H1 (cell line): ENCODE measurements around the gene JPH2. TPM values are rescaled to one million over a fixed set of nuclear protein-coding genes. Genes with fewer than 3 reads are reported as not detected.

Source experiments
- CTCF ChIA-PET: fragments of 300-600 bp; sonication (Branson Sonifier 250); formaldehyde crosslinking; loops from one replicate; lab custom pipeline; 2021; ENCODE audit not compliant: partially characterized antibody; lab: Charles Lee
- POLR2A ChIA-PET: fragments of 300-600 bp; sonication (Branson Sonifier 250); formaldehyde crosslinking; loops from one replicate; lab custom pipeline; 2021; ENCODE audit warnings: inconsistent platforms; ENCODE audit not compliant: partially characterized antibody; lab: Charles Lee
- DNase-seq, 2 experiments: peaks; one replicate each; pipeline versions ENCODE4 v3.0.0 to v3.0.0-alpha.2; 2010 to 2022; ENCODE audit warnings: low spot score in 2 of 2, low read depth in 1 of 2, mixed read lengths in 1 of 2
- FAIRE-seq: peaks from 2 replicates; lab custom pipeline; 2011; peaks lifted over from hg19 to GRCh38; lab: Jason Lieb, UNC
- H2AFZ ChIP-seq: 2 replicates; pipeline ENCODE4 v1.8.1; 2012; ENCODE audit warnings: low read length, inconsistent platforms
- H2AK5ac ChIP-seq: 2 replicates; pipeline ENCODE4 v1.6.1; 2013; ENCODE audit warnings: low read depth, low read length
- H2BK120ac ChIP-seq: replicated peaks from 2 replicates; pipeline ENCODE3; 2013; ENCODE audit warnings: low read depth, low read length, inconsistent platforms
- H2BK12ac ChIP-seq: 2 replicates; pipeline ENCODE4 v1.6.1; 2013; ENCODE audit warnings: low read depth, low read length
- H2BK15ac ChIP-seq: 2 replicates; pipeline ENCODE4 v1.6.1; 2013; ENCODE audit warnings: low read length
- H2BK20ac ChIP-seq: 2 replicates; pipeline ENCODE4 v1.6.1; 2013; ENCODE audit warnings: low read length
- H2BK5ac ChIP-seq: 2 replicates; pipeline ENCODE4 v1.6.1; 2013; ENCODE audit warnings: low read depth, low read length
- H3K14ac ChIP-seq: 2 replicates; pipeline ENCODE4 v1.6.1; 2013; ENCODE audit warnings: inconsistent platforms; ENCODE audit not compliant: insufficient read length
- H3K18ac ChIP-seq: 2 replicates; pipeline ENCODE4 v1.6.1; 2013; ENCODE audit warnings: low read length; ENCODE audit errors: extremely low read depth
- H3K23ac ChIP-seq: 2 replicates; pipeline ENCODE4 v1.6.1; 2013; ENCODE audit warnings: inconsistent platforms; ENCODE audit not compliant: insufficient read length
- H3K23me2 ChIP-seq: 2 replicates; pipeline ENCODE4 v1.6.1; 2013; ENCODE audit warnings: low read depth, low read length
- H3K27ac ChIP-seq: 2 replicates; pipeline ENCODE4 v1.6.1; 2011; ENCODE audit warnings: low read depth, low read length, inconsistent platforms
- H3K27me3 ChIP-seq, 4 experiments: replicated peaks in 1 of 4; 1 replicate in 1 of 4; 2 replicates in 3 of 4; pipeline versions ENCODE4 v1.6.1 to v1.8.1; 2011 to 2013; ENCODE audit warnings: low read length in 3 of 4, mild to moderate bottlenecking in 3 of 4, inconsistent platforms in 2 of 4, mixed read lengths in 2 of 4, moderate library complexity in 1 of 4; ENCODE audit not compliant: control insufficient read depth in 3 of 4, insufficient read depth in 3 of 4; ENCODE audit errors: extremely low read depth in 1 of 4
- H3K36me3 ChIP-seq, 4 experiments: 2 replicates each; pipeline versions ENCODE4 v1.6.1 to v1.8.1; 2011 to 2013; ENCODE audit warnings: mild to moderate bottlenecking in 4 of 4, low read length in 3 of 4, moderate library complexity in 2 of 4, control low read depth in 1 of 4, inconsistent platforms in 1 of 4; ENCODE audit not compliant: insufficient read depth in 4 of 4, control insufficient read depth in 2 of 4
- H3K4ac ChIP-seq: replicated peaks from 2 replicates; pipeline ENCODE3; 2013; ENCODE audit warnings: low read length, low read depth, mixed read lengths, inconsistent platforms; ENCODE audit not compliant: insufficient read length
- H3K4me1 ChIP-seq, 4 experiments: replicated peaks in 1 of 4; 1 replicate in 1 of 4; 2 replicates in 3 of 4; pipeline versions ENCODE4 v1.6.1 to v1.8.1; 2011 to 2013; ENCODE audit warnings: low read length in 3 of 4, inconsistent platforms in 2 of 4, mixed read lengths in 1 of 4; ENCODE audit not compliant: insufficient read depth in 4 of 4, control insufficient read depth in 3 of 4
- H3K4me2 ChIP-seq, 2 experiments: 2 replicates each; pipeline versions ENCODE4 v1.6.1 to v1.8.1; 2011 to 2013; ENCODE audit warnings: low read depth in 2 of 2, low read length in 2 of 2, control low read depth in 1 of 2, inconsistent platforms in 1 of 2, mild to moderate bottlenecking in 1 of 2; ENCODE audit not compliant: insufficient read depth in 1 of 2
- H3K4me3 ChIP-seq, 4 experiments: fragments of 200-600, 300-600 bp in 1 of 4; sonication (generic), shearing (Covaris generic), sonication (Bioruptor Twin) in 1 of 4; 2 replicates each; pipeline versions ENCODE4 v1.5.1 to v1.8.1; 2011 to 2016; ENCODE audit warnings: low read length in 4 of 4, low read depth in 3 of 4, control low read depth in 2 of 4, inconsistent platforms in 2 of 4, mild to moderate bottlenecking in 2 of 4, mixed read lengths in 1 of 4, moderate library complexity in 1 of 4; ENCODE audit not compliant: insufficient read depth in 2 of 4; ENCODE audit errors: extremely low read depth in 1 of 4
- H3K56ac ChIP-seq: replicated peaks from 2 replicates; pipeline ENCODE3; 2013; ENCODE audit warnings: low read depth, mild to moderate bottlenecking, mixed read lengths, low read length, inconsistent platforms; ENCODE audit not compliant: insufficient read length
- H3K79me1 ChIP-seq: 2 replicates; pipeline ENCODE4 v1.6.1; 2013; ENCODE audit warnings: low read depth, low read length, control low read depth
- H3K79me2 ChIP-seq, 2 experiments: 2 replicates each; pipeline versions ENCODE4 v1.6.1 to v1.8.1; 2012 to 2013; ENCODE audit warnings: low read length in 2 of 2, mild to moderate bottlenecking in 2 of 2, inconsistent platforms in 1 of 2; ENCODE audit not compliant: insufficient read depth in 2 of 2, control insufficient read depth in 1 of 2
- H3K9ac ChIP-seq, 4 experiments: replicated peaks in 1 of 4; 1 replicate in 1 of 4; 2 replicates in 3 of 4; pipeline versions ENCODE4 v1.6.1 to v1.8.1; 2011 to 2013; ENCODE audit warnings: low read depth in 3 of 4, low read length in 3 of 4, control low read depth in 2 of 4, mild to moderate bottlenecking in 2 of 4, moderate library complexity in 2 of 4, inconsistent platforms in 1 of 4; ENCODE audit errors: extremely low read depth in 1 of 4
- H3K9me3 ChIP-seq, 2 experiments: 2 replicates each; pipeline versions ENCODE4 v1.6.1 to v1.8.1; 2012 to 2013; ENCODE audit warnings: mild to moderate bottlenecking in 2 of 2, moderate library complexity in 2 of 2, control low read depth in 1 of 2, inconsistent platforms in 1 of 2, low read depth in 1 of 2, low read length in 1 of 2, mixed read lengths in 1 of 2; ENCODE audit not compliant: insufficient read depth in 2 of 2
- H4K20me1 ChIP-seq, 2 experiments: replicated peaks in 1 of 2; 2 replicates each; pipeline versions ENCODE3 to v1.8.1; 2011 to 2013; ENCODE audit warnings: inconsistent platforms in 2 of 2, low read length in 2 of 2, mild to moderate bottlenecking in 1 of 2; ENCODE audit not compliant: insufficient read depth in 2 of 2, control insufficient read depth in 1 of 2
- H4K5ac ChIP-seq: 2 replicates; pipeline ENCODE4 v1.6.1; 2013; ENCODE audit warnings: low read length, low read depth, mixed read lengths, inconsistent platforms; ENCODE audit not compliant: insufficient read length
- H4K8ac ChIP-seq: 2 replicates; pipeline ENCODE4 v1.8.0; 2013; ENCODE audit warnings: mild to moderate bottlenecking, moderate library complexity, low read length, inconsistent platforms; ENCODE audit not compliant: insufficient read depth; ENCODE audit errors: extremely low read depth
- H4K91ac ChIP-seq: replicated peaks from 2 replicates; pipeline ENCODE3; 2013; ENCODE audit warnings: low read length, mixed read lengths, inconsistent platforms; ENCODE audit not compliant: insufficient read length
- CBX5 ChIP-seq: fragments of 300-800, 300-1000 bp; sonication (generic); IDR thresholded peaks from 2 replicates; pipeline ENCODE4 v1.7.1; 2016; ENCODE audit warnings: antibody characterized with exemption, low read length, low read depth
- FOSL1 ChIP-seq: IDR thresholded peaks from 2 replicates; pipeline ENCODE4 v1.6.1; 2011; ENCODE audit warnings: mild to moderate bottlenecking, low read depth, low read length, moderate library complexity; ENCODE audit not compliant: insufficient read depth
- HDAC6 ChIP-seq: IDR thresholded peaks from one replicate; pipeline ENCODE4 v1.7.1; 2012; ENCODE audit warnings: low read depth, mild to moderate bottlenecking, inconsistent platforms, low read length, moderate library complexity
- RNF2 ChIP-seq: fragments of 200-900, 300-1000 bp; sonication (generic); IDR thresholded peaks from 2 replicates; pipeline ENCODE4 v1.7.1; 2016; ENCODE audit warnings: borderline replicate concordance, low read depth, mild to moderate bottlenecking, antibody characterized with exemption, low read length; ENCODE audit not compliant: poor library complexity, severe bottlenecking; ENCODE audit errors: missing control alignments
- SIN3A ChIP-seq, 2 experiments: IDR thresholded peaks in 1 of 2; conservative IDR thresholded peaks in 1 of 2; 2 replicates each; pipeline ENCODE4 v1.6.1; 2011 to 2012; ENCODE audit warnings: low read length in 2 of 2, improper control_type of control experiment in 1 of 2, low read depth in 1 of 2, mild to moderate bottlenecking in 1 of 2
- SRF ChIP-seq: IDR thresholded peaks from 2 replicates; pipeline ENCODE4 v1.6.1; 2011; ENCODE audit warnings: mild to moderate bottlenecking, low read depth, low read length, moderate library complexity
- WGBS, 2 experiments: shearing (Covaris generic) in 1 of 2; methylation state at CpG; one replicate each; pipeline versions ENCODE4 v1.1.6 to v1.1.7; 2013 to 2015; ENCODE audit warnings: low lambda C conversion rate in 2 of 2, mixed read lengths in 2 of 2, inconsistent platforms in 1 of 2, low coverage in 1 of 2, missing lambda C conversion rate in 1 of 2; ENCODE audit not compliant: insufficient replicate concordance in 2 of 2, insufficient coverage in 1 of 2, insufficient read length in 1 of 2; ENCODE audit errors: extremely low coverage in 1 of 2, missing lambda C conversion rate in 1 of 2; 5-methylcytosine and 5-hydroxymethylcytosine counted together
- polyA plus RNA-seq, 7 experiments: library from polyadenylated mRNA; depleted of rRNA in 3 of 7; stranded (reverse) in 5 of 7; unstranded in 2 of 7; fragments of >200 nt in 5 of 7; fragments of 200-250 nt in 2 of 7; gene quantifications; 1 replicate in 5 of 7; 2 replicates in 1 of 7; 4 replicates in 1 of 7; pipeline versions ENCODE4 v1.2.1 to v1.2.3, GENCODE V29; 2011 to 2013; ENCODE audit warnings: missing spikeins in 2 of 7, mixed read lengths in 2 of 7
- total RNA-seq: library from RNA; stranded (reverse); fragmentation: NEBNext Ultra II Directional; extraction: Animal tissue kit (Norgen Biotek cat#: 25700); gene quantifications from 2 replicates; pipeline ENCODE4 v1.2.1, GENCODE V29; 2021

Gene JPH2
- total and polyA plus RNA-seq, 2 of the 8 experiments (the other 6 are each of a cell fraction or from before 2014, with no cell fraction given), result 0.59 to 1.3 TPM

- Histone ChIP-seq H3K18ac (no peak overlapping the region), H4K91ac (no peak overlapping the region), H3K23me2 (peaks cover 4% of the 10 kb centered on the region; the same call in 1 of the 2 replicates), H3K9me3 (no peaks in the 10 kb centered on the region), H4K20me1 (peaks cover 0 to 4% of the 10 kb centered on the region in 2 experiments)
- TF ChIP-seq RNF2, result no peak
- no peak for TF ChIP-seq HDAC6
- no peak for TF ChIP-seq CBX5
- no peak for TF ChIP-seq FOSL1
- peak; percentile 75; the same call in 1 of the 2 replicates for TF ChIP-seq SRF
- no peak for TF ChIP-seq SIN3A (conservative IDR thresholded peaks at IDR 0.05 in 1 of 2, IDR thresholded peaks at IDR 0.05 in 1 of 2; ENCODE audit: low read depth in 1 of 2, low read length in 2 of 2)
- TF ChIP-seq, all 59 proteins: peak for 1
- H2BK15ac ChIP-seq, result no peak overlapping the region
- no peaks in the 10 kb centered on the region for H3K27me3 ChIP-seq
- CTCF ChIA-PET, result interaction anchor here (1.0 to 17.7 kb wide), 3 partner anchors 9 to 66 kb away, joined by 3 to 512 read pairs (median 13); no protein-coding TSS in a partner anchor
- 76% methylated on average over 9 of the region's 9 CpGs; no CpG with 5 or more reads in 1 of the 2 experiments for WGBS, 2 experiments
- no peak overlapping the region for H2BK120ac ChIP-seq
- no peak overlapping the region for H2AK5ac ChIP-seq
- no peak overlapping the region for H4K5ac ChIP-seq
- no peak overlapping the region for H2AFZ ChIP-seq
- H3K79me1 ChIP-seq, result no peaks in the 10 kb centered on the region
- no peak overlapping the region for H3K56ac ChIP-seq
- H4K8ac ChIP-seq, result no peak overlapping the region
- H3K36me3 ChIP-seq, result no peaks in the 10 kb centered on the region
- no peak overlapping the region for H3K4me2 ChIP-seq
- H3K9ac ChIP-seq, result no peak overlapping the region; a peak in 1 of 7 replicates
- no peak for FAIRE-seq
- no peak overlapping the region for H3K4ac ChIP-seq
- H3K4me3 ChIP-seq, result no peak overlapping the region
- peak in 1 of 2 experiments; percentile 34 for DNase-seq
- H2BK5ac ChIP-seq, result no peak overlapping the region
- H2BK12ac ChIP-seq, result no peak overlapping the region
- POLR2A ChIA-PET, result interaction anchor here (1.4 to 1.5 kb wide), 2 partner anchors 51 to 63 kb away, joined by 3 read pairs; no protein-coding TSS in a partner anchor
- no peak overlapping the region for H3K23ac ChIP-seq
- H3K79me2 ChIP-seq, result no peaks in the 10 kb centered on the region
- no peak overlapping the region for H3K14ac ChIP-seq
- no peak overlapping the region for H3K27ac ChIP-seq
- no peak overlapping the region for H2BK20ac ChIP-seq
- peaks cover 0 to 6% (median 1%) of the 10 kb centered on the region in 4 experiments; a peak in 3 of 7 replicates for H3K4me1 ChIP-seq
These were observed 6.2 kb downstream of the JPH2 start for GRCh38 chr20:44180814-44181213.
